IMR-90 (cell line): ENCODE measurements around the gene EEF1AKMT2.

Source experiments
- CEBPB ChIP-seq: IDR thresholded peaks from 2 replicates; pipeline ENCODE4 v1.6.1; 2012; ENCODE audit warnings: low read depth, low read length, improper control_type of control experiment
- CTCF ChIP-seq: conservative IDR thresholded peaks from 2 replicates; pipeline ENCODE4 v1.5.1; 2012; ENCODE audit warnings: mild to moderate bottlenecking, low read depth, low read length, improper control_type of control experiment
- FOS ChIP-seq: fragments of 150-350 bp; IDR thresholded peaks from 2 replicates; pipeline ENCODE4 v1.6.1; 2016; ENCODE audit warnings: low read depth, low read length
- MAFK ChIP-seq: IDR thresholded peaks from 2 replicates; pipeline ENCODE4 v1.6.1; 2012; ENCODE audit warnings: low read depth, low read length, improper control_type of control experiment
- POLR2A ChIP-seq: IDR thresholded peaks from 2 replicates; pipeline ENCODE4 v1.6.1; 2012; ENCODE audit warnings: mild to moderate bottlenecking, low read depth, low read length
- RAD21 ChIP-seq: IDR thresholded peaks from 2 replicates; pipeline ENCODE4 v1.6.1; 2012; ENCODE audit warnings: low read length, improper control_type of control experiment
- RCOR1 ChIP-seq: IDR thresholded peaks from 2 replicates; pipeline ENCODE4 v1.6.1; 2012; ENCODE audit warnings: mild to moderate bottlenecking, low read length, improper control_type of control experiment; ENCODE audit not compliant: insufficient replicate concordance
- RFX5 ChIP-seq: IDR thresholded peaks from 2 replicates; pipeline ENCODE4 v1.8.0; 2012; ENCODE audit warnings: low read depth, mild to moderate bottlenecking, low read length, moderate library complexity
- SMC3 ChIP-seq: fragments of 150-350 bp; IDR thresholded peaks from 2 replicates; pipeline ENCODE4 v1.6.1; 2016; ENCODE audit warnings: low read depth, mild to moderate bottlenecking, antibody characterized with exemption, low read length, moderate library complexity
- USF2 ChIP-seq: fragments of 150-350 bp; IDR thresholded peaks from 2 replicates; pipeline ENCODE4 v1.6.1; 2017; ENCODE audit warnings: mild to moderate bottlenecking, antibody characterized with exemption, low read length, low read depth

- no peak for TF ChIP-seq CTCF
- TF ChIP-seq SMC3: no peak
- no peak for TF ChIP-seq RCOR1
- TF ChIP-seq RFX5: no peak
- TF ChIP-seq USF2: no peak
- no peak for TF ChIP-seq RAD21
- TF ChIP-seq POLR2A: no peak
- no peak for TF ChIP-seq MAFK
- TF ChIP-seq FOS: no peak
- no peak for TF ChIP-seq CEBPB
These were observed 54.0 kb downstream of the EEF1AKMT2 start for GRCh38 chr10:124737708-124738107.
